Activated T-helper 9 cell treated with anti-CD3 and anti-CD28 coated beads, Interleukin-2, amount 50 U/mL, for 16 hours (primary cell): ENCODE results near the gene CXCL9.
"Not testable (repeated sequence)": the region's sequence is repeated elsewhere in the genome, so short reads cannot be mapped to it uniquely, and the experiment has no call there.

Experiments
- DNase-seq: peaks from one replicate; pipeline ENCODE4 v3.0.0-alpha.2; 2020; ENCODE audit warnings: low read depth

The CXCL9 gene

DNA sequence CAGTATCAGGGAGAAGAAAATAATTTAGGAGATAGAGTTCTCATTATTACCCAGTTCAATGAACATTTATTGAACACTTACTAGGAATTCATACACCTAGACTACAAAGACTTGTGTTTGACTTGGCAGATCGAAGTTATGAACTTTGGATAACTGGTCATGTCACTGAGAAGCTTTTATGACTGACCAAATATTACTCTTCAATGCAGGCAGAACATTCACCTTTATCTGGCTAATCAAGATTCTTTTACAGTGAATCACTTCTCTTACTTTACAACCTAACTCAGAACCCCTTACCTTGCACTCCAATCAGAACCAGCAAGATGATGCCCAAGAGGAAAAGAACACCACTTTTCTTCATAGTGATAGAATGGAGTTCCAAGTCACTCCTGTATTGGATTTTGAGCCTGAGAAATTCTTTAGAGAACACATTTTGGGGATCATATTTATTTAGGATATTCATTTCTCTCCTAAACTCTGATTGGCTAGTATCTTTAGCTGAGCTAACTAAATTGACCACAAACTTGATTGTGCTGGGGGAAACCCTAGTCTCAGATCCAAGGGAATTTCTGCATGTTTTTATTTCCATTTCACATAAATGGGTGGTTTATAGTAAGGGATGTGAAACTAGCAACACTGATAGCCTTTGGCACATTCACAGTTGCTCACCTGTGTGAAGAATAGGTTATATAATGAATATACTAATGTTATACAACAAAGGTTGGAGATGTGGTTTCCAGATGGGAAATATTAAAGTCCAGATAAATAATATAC lies at the start of gene CXCL9:
Gene CXCL9 (minus strand): TSS at position 421 of the 774 bp plus-strand sequence. CDS start 60 bp downstream, at position 361.
- no peak for DNase-seq

DNA sequence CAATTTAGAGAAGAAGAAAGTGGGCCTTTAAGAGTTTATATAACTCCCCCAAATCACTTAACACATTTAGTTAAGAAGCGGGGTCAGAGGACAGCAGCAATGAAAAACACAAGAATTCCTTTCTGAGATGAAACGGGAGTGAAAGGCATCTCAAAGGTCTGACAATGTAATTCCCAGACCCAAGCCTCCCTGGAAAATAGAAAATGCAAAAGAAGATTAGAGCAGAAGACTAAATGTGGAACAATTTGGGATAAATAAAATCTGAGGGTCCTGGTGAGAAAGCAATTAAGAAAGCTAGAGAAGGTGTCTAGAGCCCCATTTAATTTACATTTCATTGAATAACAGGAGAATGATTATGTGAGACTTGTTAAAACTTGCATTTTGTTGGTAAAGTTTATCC lies 48.1 kb upstream of the CXCL9 start:
- no peak for DNase-seq

DNA sequence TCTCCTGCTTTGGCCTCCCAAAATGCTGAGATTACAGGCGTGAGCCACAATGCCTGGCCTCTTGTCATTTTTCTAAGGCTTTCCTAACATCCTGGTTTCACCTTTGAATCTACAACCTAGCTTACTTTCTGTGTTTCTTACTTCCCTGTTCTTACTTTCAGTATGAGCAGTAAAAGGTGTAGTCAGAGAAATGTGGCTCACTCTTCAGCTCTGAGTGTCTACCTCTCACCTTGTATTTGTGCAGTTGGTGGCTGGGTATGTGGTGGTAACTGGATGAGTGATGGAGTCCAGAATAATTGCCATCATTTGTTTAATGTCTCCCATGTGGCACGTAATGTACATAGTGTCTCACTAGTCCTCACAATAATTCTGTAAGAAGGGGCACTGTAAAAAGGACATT lies 47.7 kb upstream of the CXCL9 start:
- no peak for DNase-seq

DNA sequence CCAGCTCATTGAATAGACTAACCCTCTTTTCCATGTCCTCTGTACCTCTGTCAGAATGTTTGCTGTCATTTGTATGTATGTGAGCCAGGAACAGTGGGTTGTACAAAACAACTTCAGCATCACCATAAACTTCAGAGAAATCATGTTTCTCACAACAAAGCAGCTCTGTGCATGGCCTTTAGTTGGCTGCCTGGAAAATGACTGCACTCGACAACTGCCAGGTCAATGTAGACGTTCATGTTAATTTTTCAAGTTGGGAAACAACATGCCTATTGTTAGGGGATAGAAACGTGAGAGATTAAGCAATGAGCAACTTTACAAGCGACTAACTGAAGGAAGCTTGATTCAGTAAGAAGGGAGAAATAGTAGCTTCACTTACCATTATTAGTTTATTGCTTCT lies 46.4 kb upstream of the CXCL9 start:
- DNase-seq: no peak

DNA sequence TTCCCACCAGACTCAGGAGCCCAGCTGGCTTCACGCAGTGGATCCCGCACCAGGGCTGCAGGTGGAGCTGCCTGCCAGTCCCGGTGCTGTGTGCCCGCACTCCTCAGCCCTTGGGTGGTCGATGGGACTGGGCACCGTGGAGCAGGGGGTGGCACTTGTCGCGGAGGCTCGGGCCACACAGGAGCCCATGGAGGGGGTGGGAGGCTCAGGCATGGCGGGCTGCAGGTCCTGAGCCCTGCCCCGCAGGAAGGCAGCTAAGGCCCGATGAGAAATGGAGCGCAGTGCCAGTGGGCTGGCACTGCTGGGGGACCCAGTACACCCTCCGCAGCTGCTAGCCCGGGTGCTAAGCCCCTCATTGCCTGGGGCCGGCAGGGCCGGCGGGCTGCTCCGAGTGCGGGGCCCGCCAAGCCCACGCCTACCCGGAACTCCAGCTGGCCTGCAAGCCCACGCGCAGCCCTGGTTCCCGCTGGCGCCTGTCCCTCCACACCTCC lies 43.3 kb upstream of the CXCL9 start:
- not testable (repeated sequence) for DNase-seq

DNA sequence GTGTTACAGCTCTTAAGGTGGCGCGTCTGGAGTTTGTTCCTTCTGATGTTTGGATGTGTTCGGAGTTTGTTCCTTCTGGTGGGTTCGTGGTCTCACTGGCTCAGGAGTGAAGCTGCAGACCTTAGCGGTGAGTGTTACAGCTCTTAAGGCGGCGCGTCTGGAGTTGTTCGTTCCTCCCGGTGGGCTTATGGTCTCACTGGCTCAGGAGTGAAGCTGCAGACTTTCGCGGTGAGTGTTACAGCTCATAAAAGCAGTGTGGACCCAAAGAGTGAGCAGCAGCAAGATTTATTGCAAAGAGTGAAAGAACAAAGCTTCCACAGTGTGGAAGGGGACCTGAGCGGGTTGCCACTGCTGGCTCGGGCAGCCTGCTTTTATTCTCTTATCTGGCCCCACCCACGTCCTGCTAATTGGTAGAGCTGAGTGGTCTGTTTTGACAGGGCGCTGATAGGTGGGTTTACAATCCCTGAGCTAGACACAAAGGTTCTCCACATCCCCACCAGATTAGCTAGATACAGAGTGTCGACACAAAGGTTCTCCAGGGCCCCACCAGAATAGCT lies 42.6 kb upstream of the CXCL9 start:
- not testable (repeated sequence) for DNase-seq

DNA sequence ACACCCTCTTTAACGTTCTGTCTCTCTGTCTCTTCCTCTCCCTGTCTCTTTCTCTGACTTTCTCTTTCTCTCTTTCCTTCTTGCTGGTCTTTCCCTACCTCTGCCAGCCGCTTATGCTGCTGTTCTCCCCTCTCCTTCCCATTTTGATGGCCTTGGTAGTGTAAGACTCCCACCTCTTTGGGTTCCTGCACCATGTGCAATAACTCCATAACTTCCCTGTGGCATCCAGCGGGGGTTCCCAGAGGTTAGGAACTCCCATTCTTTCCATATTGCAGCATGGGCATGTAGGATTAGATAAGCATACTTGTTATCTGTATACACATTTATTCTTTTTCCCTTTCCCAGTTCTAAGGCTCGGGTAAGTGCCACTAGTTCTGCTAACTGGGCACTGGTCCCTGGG lies 37.4 kb upstream of the CXCL9 start:
- not testable (repeated sequence) for DNase-seq

DNA sequence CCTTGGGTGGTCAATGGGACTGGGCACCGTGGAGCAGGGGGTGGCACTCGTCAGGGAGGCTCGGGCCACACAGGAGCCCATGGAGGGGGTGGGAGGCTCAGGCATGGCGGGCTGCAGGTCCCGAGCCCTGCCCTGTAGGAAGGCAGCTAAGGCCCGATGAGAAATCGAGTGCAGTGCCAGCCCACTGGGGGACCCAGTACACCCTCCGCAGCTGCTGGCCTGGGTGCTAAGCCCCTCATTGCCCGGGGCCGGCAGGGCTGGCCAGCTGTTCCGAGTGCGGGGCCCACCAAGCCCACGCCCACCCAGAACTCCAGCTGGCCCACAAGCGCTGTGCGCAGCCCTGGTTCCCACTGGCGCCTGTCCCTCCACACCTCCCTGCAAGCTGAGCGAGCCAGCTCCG lies 36.0 kb upstream of the CXCL9 start:
- not testable (repeated sequence) for DNase-seq

DNA sequence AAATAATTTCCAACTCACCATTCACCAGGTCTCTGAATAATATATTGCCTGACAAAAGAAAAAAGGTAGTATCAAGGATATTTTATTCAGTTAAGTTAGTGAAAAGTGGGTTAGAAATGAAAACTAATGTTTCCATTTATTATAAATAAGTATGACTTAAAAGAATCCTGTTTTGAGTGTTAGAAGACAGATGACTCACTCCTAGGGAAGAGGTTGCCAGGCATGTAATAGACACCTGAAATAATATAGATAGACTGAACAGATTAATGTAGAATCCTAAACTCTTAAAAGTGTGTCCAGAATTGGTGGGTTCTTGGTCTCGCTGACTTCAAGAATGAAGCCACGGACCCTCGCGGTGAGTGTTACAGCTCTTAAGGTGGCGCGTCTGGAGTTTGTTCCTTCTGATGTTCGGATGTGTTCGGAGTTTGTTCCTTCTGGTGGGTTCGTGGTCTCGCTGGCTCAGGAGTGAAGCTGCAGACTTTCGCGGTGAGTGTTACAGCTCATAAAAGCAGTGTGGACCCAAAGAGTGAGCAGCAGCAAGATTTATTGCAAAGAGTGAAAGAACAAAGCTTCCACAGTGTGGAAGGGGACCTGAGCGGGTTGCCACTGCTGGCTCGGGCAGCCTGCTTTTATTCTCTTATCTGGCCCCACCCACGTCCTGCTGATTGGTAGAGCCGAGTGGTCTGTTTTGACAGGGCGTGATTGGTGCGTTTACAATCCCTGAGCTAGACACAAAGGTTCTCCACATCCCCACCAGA lies 35.1 kb upstream of the CXCL9 start:
- not testable (repeated sequence) for DNase-seq

DNA sequence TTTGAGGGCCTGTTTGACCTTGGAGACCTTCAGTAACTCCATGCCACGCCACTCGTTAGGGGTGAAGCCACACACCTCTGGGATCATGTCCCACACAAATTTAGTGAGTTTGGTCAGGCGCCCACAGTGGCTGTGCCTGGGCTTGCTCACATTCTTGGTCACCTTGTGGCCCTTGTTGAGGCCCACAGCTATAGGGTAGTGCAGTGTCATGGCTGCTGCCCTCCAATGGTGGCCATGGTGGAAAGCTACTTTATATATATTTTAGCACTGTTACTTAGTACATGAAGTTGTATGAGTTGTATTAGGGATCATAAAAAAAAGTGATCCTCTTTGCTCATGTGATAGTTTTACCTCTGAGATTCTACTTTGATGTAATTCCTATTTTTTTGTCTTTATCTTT lies 29.5 kb upstream of the CXCL9 start:
- DNase-seq: no peak

DNA sequence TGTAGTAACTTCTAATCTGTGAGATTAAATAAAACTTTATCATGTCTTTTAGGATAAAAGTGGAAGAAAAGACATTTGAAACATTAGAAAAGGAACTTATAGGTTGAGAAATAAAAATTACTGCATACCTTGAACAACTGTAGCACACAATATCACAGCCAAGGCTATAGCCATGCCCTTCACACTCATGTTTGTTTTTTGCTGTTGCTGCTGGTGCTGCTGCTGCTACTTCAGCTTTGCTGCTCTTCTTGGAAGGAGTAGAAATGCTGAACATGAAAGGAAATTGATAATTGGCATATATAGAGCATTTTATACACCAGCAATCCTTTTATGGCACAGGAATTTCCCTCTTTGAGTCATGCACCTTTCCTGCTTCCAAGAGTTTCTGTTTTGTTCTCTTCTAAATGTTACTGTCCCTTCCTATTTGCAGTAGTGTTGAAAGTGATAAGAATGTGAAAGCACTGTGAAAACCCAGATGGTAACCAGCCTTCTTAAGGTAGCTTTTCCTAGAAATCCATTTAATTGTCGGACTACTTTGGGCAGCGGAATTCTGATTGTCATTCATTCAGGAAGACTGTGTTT lies 28.6 kb upstream of the CXCL9 start, which contains the start of gene CXCL11:
Gene CXCL11 (minus strand): TSS at position 272 of the 582 bp plus-strand sequence. CDS start 83 bp downstream, at position 189.
- DNase-seq: no peak

DNA sequence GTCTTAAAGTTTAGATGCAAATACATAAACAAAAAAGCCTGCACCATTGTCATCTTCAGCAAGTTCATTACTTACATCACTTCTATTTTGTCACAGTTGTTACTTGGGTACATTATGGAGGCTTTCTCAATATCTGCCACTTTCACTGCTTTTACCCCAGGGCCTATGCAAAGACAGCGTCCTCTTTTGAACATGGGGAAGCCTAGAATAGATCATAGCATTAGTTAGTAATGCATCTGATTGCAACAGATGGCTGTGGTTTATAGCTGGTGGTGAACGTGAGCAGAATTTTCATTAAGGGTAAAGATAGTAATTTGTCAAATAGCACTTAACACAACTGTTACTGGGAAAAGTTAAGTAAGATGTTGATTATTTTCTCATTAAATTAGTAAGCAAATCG lies 27.8 kb upstream of the CXCL9 start:
- DNase-seq: no peak

DNA sequence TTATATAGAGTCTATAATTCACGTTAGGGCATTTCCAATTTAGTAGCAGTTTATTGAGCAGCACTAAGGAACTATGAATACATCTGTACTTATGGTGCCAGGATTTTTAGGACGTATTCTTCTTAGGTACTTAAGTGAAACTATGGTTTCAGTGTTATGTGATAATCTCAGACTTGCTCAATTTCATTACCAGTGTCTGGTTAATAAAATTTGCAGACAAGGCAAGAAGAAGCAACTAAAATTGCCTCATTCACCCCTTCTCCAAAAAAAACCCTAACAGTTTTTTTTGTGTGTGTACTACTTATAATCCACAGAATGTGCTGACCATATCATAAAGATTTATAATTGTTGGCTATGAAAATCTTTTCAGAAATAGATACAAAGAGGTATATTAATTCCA lies 22.0 kb upstream of the CXCL9 start:
- no peak for DNase-seq

DNA sequence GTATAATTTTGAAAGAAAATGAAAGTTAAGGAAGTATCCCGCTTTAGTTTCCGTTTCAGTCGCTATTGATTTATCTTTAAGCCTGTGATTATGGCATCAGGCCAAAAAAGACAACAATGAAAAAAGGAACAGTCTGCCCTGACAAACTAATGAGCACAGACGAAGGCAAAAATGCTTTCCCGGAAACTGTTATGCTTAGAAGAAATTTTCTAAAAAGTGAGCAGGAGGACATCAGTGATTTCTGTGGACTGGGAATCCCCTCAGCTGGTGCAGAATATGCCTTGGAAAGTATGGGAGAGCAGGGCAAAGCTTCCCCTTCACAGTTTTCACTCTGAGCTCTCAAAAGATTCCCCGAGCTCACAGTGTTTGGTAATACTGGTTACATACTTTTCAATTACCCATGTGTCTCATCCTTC lies 21.0 kb upstream of the CXCL9 start:
- DNase-seq: no peak

DNA sequence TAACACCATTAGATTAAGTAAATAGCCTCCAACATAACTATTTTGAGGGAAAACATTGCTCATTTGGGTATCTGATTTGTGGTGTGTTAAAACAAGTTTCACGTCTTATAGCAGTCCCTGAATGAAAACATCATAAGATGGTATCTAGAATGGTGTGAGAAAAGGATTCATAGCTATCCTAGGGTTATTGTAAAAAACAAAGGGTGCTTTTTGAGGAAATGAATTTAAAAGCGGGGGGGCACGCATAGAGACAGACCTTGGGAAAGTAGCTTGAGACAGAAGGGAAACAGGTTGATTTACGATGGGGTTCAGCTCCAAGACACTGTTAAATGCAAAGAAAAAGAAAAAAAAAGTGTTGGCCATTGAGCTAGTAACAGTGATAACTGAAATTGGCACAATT lies 16.8 kb upstream of the CXCL9 start:
- no peak for DNase-seq

DNA sequence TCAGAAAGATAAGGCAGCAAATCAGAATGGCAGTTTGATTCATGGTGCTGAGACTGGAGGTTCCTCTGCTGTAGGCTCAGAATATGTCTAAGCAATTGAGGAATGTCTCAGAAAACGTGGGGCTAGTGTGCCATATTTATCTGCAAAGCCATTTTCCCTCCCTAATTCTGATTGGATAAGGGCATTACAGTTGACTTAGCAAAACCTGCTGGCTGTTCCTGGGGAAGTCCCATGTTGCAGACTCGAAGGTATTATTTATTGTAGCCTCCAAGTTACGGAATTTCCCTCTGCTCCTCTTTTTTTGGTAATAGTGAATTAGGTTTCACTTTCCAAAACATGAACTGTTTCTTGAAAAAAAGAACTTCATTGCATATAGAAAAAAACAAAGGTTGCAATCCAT lies 16.1 kb upstream of the CXCL9 start, which contains the start of gene CXCL10:
Gene CXCL10 (minus strand): TSS at position 109 of the 400 bp plus-strand sequence. CDS start 66 bp downstream, at position 43.
- no peak for DNase-seq

DNA sequence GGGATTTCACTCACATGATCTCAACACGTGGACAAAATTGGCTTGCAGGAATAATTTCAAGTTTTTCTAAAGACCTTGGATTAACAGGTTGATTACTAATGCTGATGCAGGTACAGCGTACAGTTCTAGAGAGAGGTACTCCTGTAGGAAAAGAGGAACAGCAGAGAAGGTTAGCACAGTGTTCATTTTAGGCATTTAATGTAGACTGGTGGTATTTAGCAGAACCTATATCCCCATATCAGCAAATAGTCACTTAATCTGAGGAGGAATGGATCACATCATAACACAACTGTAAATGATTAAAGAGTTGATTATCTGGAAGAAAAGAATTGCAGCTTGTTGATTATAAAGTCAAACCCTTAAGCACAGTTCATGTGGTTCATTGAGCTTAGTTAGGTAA lies 15.4 kb upstream of the CXCL9 start:
- no peak for DNase-seq

DNA sequence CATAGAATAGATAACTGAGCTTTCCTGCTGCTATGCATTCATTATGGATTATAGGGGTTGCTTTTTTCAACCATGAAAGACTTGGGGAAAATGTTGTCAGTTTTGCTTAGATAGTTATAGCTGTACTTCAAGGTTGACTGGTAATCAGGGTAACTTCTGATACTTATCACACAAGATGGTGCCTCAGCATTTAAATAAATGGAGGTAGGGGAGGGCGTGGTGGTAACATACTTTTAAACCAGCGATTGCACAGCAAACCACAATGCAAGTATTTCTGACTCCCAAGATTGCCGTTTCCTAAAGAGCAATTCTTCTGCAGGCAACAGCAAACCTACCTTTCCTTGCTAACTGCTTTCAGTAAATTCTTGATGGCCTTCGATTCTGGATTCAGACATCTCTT lies 14.7 kb upstream of the CXCL9 start:
- DNase-seq: no peak

DNA sequence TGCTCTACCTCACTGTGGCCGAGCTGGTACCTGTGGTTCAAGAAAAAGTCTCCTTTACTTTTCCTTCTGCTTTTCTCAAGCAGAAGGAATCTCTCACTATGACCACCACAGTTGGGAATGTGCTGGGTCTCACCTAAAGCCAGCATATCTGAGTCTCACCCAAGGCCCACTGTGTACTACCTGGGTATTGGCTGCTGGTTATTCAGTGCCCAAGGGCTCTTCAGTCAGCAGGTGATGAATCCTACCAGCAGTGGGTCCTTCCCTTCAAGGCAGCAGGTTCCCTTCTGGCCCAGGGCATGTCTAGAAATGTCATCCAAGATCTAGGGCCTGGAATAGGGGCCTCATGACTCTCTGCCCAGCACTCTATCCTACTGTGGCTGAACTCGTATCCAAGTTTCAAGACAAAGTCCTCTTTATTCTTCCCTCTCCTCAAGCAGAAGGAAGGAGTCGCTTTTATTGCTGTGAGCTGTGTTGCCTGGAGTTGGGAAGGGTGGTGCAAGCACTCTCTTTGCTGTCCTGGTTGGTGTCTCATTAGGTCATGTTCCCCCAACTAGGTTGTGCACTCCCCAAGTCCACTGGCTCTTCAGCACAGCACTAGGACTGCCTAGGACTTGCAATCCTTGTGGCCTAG lies 9.9 kb upstream of the CXCL9 start:
- DNase-seq: no peak

DNA sequence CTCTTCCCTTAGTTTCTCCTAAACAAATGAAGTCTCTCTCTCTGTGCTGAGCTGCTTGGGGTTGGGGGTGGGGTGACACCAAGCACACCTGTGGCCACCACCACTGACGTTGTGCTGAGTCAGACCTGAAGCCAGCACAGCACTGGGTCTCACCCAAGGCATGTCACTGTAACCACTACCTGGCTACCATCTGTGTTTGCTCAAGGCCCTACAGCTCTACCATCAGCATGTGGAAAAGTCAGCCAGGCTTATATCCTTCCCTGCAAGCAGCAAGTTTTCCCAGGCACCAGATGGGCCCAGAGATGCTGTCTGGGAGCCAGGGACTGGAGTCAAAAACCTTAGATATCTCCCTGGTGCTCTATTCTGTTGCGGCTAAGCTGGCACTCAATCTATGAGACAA lies 9.1 kb upstream of the CXCL9 start:
- DNase-seq: no peak

DNA sequence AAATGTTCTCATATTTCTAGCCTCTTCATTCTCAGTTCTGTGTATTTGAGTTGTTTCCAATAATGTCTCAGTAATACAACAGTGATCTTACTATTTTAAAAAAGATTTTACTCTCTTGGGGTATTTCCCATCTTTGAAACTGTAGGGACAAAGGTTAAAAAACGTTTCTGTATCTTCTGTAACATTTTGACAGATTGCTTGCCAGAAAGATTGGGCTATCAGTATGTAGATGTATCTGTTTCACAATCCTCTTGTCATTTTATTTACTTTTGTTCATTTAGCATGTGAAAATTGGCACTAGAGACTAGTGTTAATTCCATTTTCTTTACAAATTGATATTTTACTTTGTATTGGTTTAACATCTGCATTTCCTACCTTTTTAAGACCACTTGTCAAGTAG lies 6.2 kb upstream of the CXCL9 start:
- no peak for DNase-seq

DNA sequence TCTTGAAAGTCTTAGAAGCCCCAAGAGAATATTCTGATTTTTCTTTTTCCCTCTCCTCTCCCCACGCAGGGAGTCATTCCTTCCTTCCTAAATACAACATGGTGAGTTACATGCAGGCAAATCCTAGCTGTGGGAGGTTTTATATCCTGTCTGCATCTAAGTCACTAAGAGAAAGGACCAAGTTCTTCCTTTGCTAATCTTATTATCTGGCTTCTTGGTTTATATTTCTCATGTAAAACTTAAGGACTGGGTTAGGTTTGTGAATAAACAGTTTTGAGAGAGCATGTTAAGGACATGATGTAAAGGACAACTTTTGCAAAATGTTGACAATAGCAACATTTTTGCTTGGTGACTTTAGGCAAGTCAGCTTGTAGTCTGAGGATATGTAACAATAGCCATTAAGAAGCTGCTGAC lies 5.1 kb upstream of the CXCL9 start:
- no peak for DNase-seq
